Duodenal mucosa (tissue), 2 donors: ENCODE data around the gene GYS2.

Experiments
- H3K27ac ChIP-seq: one replicate; pipeline ENCODE4 v1.7.0; 2013; ENCODE audit warnings: low read depth, low read length
- H3K27me3 ChIP-seq, 2 donors: one replicate each; pipeline ENCODE4 v1.7.0; 2013; ENCODE audit warnings: low read length in 2 of 2, control low read depth in 1 of 2; ENCODE audit not compliant: insufficient read depth in 2 of 2, control insufficient read depth in 1 of 2
- H3K36me3 ChIP-seq, 2 donors: one replicate each; pipeline ENCODE4 v1.7.0; 2013; ENCODE audit warnings: low read length in 2 of 2, control low read depth in 1 of 2; ENCODE audit not compliant: insufficient read depth in 2 of 2, control insufficient read depth in 1 of 2
- H3K4me1 ChIP-seq, 2 donors: one replicate each; pipeline ENCODE4 v1.7.0; 2013; ENCODE audit warnings: low read length in 2 of 2, control low read depth in 1 of 2; ENCODE audit not compliant: insufficient read depth in 2 of 2, control insufficient read depth in 1 of 2
- H3K4me3 ChIP-seq, 2 donors: one replicate each; pipeline ENCODE4 v1.7.0; 2013; ENCODE audit warnings: low read length in 2 of 2, low read depth in 1 of 2
- H3K9ac ChIP-seq, 2 donors: one replicate each; pipeline ENCODE4 v1.7.0; 2013; ENCODE audit warnings: low read length in 2 of 2, low read depth in 1 of 2
- H3K9me3 ChIP-seq, 2 donors: one replicate each; pipeline ENCODE4 v1.7.0; 2013; ENCODE audit warnings: low read length in 2 of 2, control low read depth in 1 of 2; ENCODE audit not compliant: control insufficient read depth in 1 of 2

GYS2 gene

GRCh38 chr12:21580748-21581516, 23.7 kb downstream of the GYS2 start:
- no peaks in the 10 kb centered on the region for H3K4me1 ChIP-seq
- no peak overlapping the region for H3K9ac ChIP-seq
- H3K27ac ChIP-seq, result no peak overlapping the region
- H3K36me3 ChIP-seq, result no peaks in the 10 kb centered on the region
- H3K9me3 ChIP-seq, result no peaks in the 10 kb centered on the region
- no peak overlapping the region for H3K4me3 ChIP-seq
- no peaks in the 10 kb centered on the region for H3K27me3 ChIP-seq

GRCh38 chr12:21577516-21577915, 27.1 kb downstream of the GYS2 start:
- Histone ChIP-seq H3K4me1 (no peaks in the 10 kb centered on the region), H3K27ac (no peak overlapping the region), H3K9me3 (no peaks in the 10 kb centered on the region), H3K36me3 (no peaks in the 10 kb centered on the region), H3K9ac (no peak overlapping the region), H3K27me3 (no peaks in the 10 kb centered on the region), H3K4me3 (no peak overlapping the region)

- H3K9ac ChIP-seq, result no peak overlapping the region
- no peak overlapping the region for H3K27ac ChIP-seq
- H3K36me3 ChIP-seq, result no peaks in the 10 kb centered on the region
- H3K4me3 ChIP-seq, result no peak overlapping the region
- no peaks in the 10 kb centered on the region for H3K4me1 ChIP-seq
- H3K27me3 ChIP-seq, result no peaks in the 10 kb centered on the region
- H3K9me3 ChIP-seq, result no peaks in the 10 kb centered on the region
These were observed 28.2 kb downstream of the GYS2 start for GRCh38 chr12:21576431-21576830.

GRCh38 chr12:21573733-21574358, 30.8 kb downstream of the GYS2 start:
- H3K4me3 ChIP-seq, result no peak overlapping the region
- no peaks in the 10 kb centered on the region for H3K27me3 ChIP-seq
- no peaks in the 10 kb centered on the region for H3K4me1 ChIP-seq
- H3K9ac ChIP-seq, result no peak overlapping the region
- H3K27ac ChIP-seq, result no peak overlapping the region
- H3K36me3 ChIP-seq, result no peaks in the 10 kb centered on the region
- H3K9me3 ChIP-seq, result no peaks in the 10 kb centered on the region

GRCh38 chr12:21571046-21571445, 33.6 kb downstream of the GYS2 start:
- Histone ChIP-seq H3K27me3 (no peaks in the 10 kb centered on the region), H3K4me1 (no peaks in the 10 kb centered on the region), H3K4me3 (no peak overlapping the region), H3K9ac (no peak overlapping the region), H3K36me3 (no peaks in the 10 kb centered on the region), H3K9me3 (no peaks in the 10 kb centered on the region), H3K27ac (no peak overlapping the region)

- no peaks in the 10 kb centered on the region for H3K36me3 ChIP-seq
- no peaks in the 10 kb centered on the region for H3K4me1 ChIP-seq
- no peaks in the 10 kb centered on the region for H3K9me3 ChIP-seq
- no peak overlapping the region for H3K4me3 ChIP-seq
- no peak overlapping the region for H3K27ac ChIP-seq
- no peak overlapping the region for H3K9ac ChIP-seq
- H3K27me3 ChIP-seq, result no peaks in the 10 kb centered on the region
These were observed 36.5 kb downstream of the GYS2 start for GRCh38 chr12:21568115-21568514.

GRCh38 chr12:21566907-21567394, 37.7 kb downstream of the GYS2 start:
- H3K4me1 ChIP-seq, result no peaks in the 10 kb centered on the region
- no peak overlapping the region for H3K4me3 ChIP-seq
- H3K36me3 ChIP-seq, result no peaks in the 10 kb centered on the region
- no peak overlapping the region for H3K9ac ChIP-seq
- H3K27ac ChIP-seq, result no peak overlapping the region
- no peaks in the 10 kb centered on the region for H3K9me3 ChIP-seq
- no peaks in the 10 kb centered on the region for H3K27me3 ChIP-seq

GRCh38 chr12:21566223-21566906, 38.3 kb downstream of the GYS2 start:
- no peaks in the 10 kb centered on the region for H3K9me3 ChIP-seq
- no peak overlapping the region for H3K27ac ChIP-seq

GRCh38 chr12:21562859-21563258, 41.8 kb downstream of the GYS2 start:
- Histone ChIP-seq H3K9ac (no peak overlapping the region), H3K36me3 (no peaks in the 10 kb centered on the region), H3K9me3 (no peaks in the 10 kb centered on the region), H3K27me3 (no peaks in the 10 kb centered on the region), H3K4me1 (no peaks in the 10 kb centered on the region), H3K27ac (no peak overlapping the region), H3K4me3 (no peak overlapping the region)

More at GRCh38 chr12:21566223-21566906, 38.3 kb downstream of the GYS2 start:
- Histone ChIP-seq H3K4me1 (no peaks in the 10 kb centered on the region), H3K27me3 (no peaks in the 10 kb centered on the region), H3K36me3 (no peaks in the 10 kb centered on the region), H3K4me3 (no peak overlapping the region), H3K9ac (no peak overlapping the region)

GRCh38 chr12:21561158-21561557, 43.5 kb downstream of the GYS2 start:
- no peaks in the 10 kb centered on the region for H3K9me3 ChIP-seq
- H3K4me1 ChIP-seq, result no peaks in the 10 kb centered on the region
- H3K9ac ChIP-seq, result no peak overlapping the region
- H3K27me3 ChIP-seq, result no peaks in the 10 kb centered on the region
- no peak overlapping the region for H3K27ac ChIP-seq
- no peak overlapping the region for H3K4me3 ChIP-seq
- no peaks in the 10 kb centered on the region for H3K36me3 ChIP-seq
